Measurements from ENCODE around the gene PLXNC1. TPM values are rescaled to one million over a fixed set of nuclear protein-coding genes. Genes with fewer than 3 reads are reported as not detected.
A peak's percentile ranks its signal among the peaks of the same experiment; 100 is the strongest.

PLXNC1 gene
- total and polyA plus RNA-seq, 2 experiments from 2014 or later, result 2.9 to 4.1 TPM

GRCh38 chr12:94282675-94283074, 134.3 kb downstream of the PLXNC1 start:
- no peaks in the 10 kb centered on the region for H3K36me3 ChIP-seq
- no peak overlapping the region for H3K4me3 ChIP-seq
- no peak for TF ChIP-seq CTCF (IDR thresholded peaks at IDR 0.05; ENCODE audit: low read depth, low read length)
- DNase-seq (ENCODE audit: low read depth in 1 of 2, low spot score in 1 of 2), result peak in 1 of 2 donors; percentile 9
- H3K27me3 ChIP-seq, result no peaks in the 10 kb centered on the region
- no peaks in the 10 kb centered on the region for H3K9me3 ChIP-seq (ENCODE audit: low read depth)
- H3K4me1 ChIP-seq (ENCODE audit: low read depth), result peaks cover 11% of the 10 kb centered on the region
- H3K27ac ChIP-seq, result no peak overlapping the region

- DNase-seq (ENCODE audit: low read depth in 1 of 2, low spot score in 1 of 2), result no peak
- no peak for TF ChIP-seq CTCF (IDR thresholded peaks at IDR 0.05; ENCODE audit: low read depth, low read length)
- H3K36me3 ChIP-seq, result no peaks in the 10 kb centered on the region
These were observed 135.7 kb downstream of the PLXNC1 start for GRCh38 chr12:94284046-94284445.

GRCh38 chr12:94284859-94285258, 136.5 kb downstream of the PLXNC1 start:
- H3K4me3 ChIP-seq, result no peak overlapping the region
- H3K9me3 ChIP-seq (ENCODE audit: low read depth), result no peaks in the 10 kb centered on the region
- H3K36me3 ChIP-seq, result no peaks in the 10 kb centered on the region
- H3K27me3 ChIP-seq, result no peaks in the 10 kb centered on the region
- no peak for TF ChIP-seq CTCF (IDR thresholded peaks at IDR 0.05; ENCODE audit: low read depth, low read length)
- peaks cover 30% of the 10 kb centered on the region for H3K4me1 ChIP-seq (ENCODE audit: low read depth)
- no peak for DNase-seq (ENCODE audit: low read depth in 1 of 2, low spot score in 1 of 2)
- H3K27ac ChIP-seq, result no peak overlapping the region

More at GRCh38 chr12:94284046-94284445, 135.7 kb downstream of the PLXNC1 start:
- H3K4me1 ChIP-seq (ENCODE audit: low read depth), result peaks cover 22% of the 10 kb centered on the region
- H3K9me3 ChIP-seq (ENCODE audit: low read depth), result no peaks in the 10 kb centered on the region
- no peak overlapping the region for H3K4me3 ChIP-seq
- no peak overlapping the region for H3K27ac ChIP-seq
- no peaks in the 10 kb centered on the region for H3K27me3 ChIP-seq

GRCh38 chr12:94285943-94286582, 137.7 kb downstream of the PLXNC1 start:
- Histone ChIP-seq H3K9me3 (ENCODE audit: low read depth) (no peaks in the 10 kb centered on the region), H3K27ac (no peak overlapping the region), H3K27me3 (no peaks in the 10 kb centered on the region), H3K36me3 (no peaks in the 10 kb centered on the region), H3K4me3 (no peak overlapping the region), H3K4me1 (ENCODE audit: low read depth) (peaks cover 41% of the 10 kb centered on the region)
- DNase-seq (ENCODE audit: low read depth in 1 of 2, low spot score in 1 of 2), result no peak
- no peak for TF ChIP-seq CTCF (IDR thresholded peaks at IDR 0.05; ENCODE audit: low read depth, low read length)

- H3K9me3 ChIP-seq (ENCODE audit: low read depth), result no peaks in the 10 kb centered on the region
- no peak for DNase-seq (ENCODE audit: low read depth in 1 of 2, low spot score in 1 of 2)
- no peak for TF ChIP-seq CTCF (IDR thresholded peaks at IDR 0.05; ENCODE audit: low read depth, low read length)
- no peaks in the 10 kb centered on the region for H3K36me3 ChIP-seq
- peaks cover 47% of the 10 kb centered on the region for H3K4me1 ChIP-seq (ENCODE audit: low read depth)
- no peak overlapping the region for H3K4me3 ChIP-seq
- H3K27me3 ChIP-seq, result no peaks in the 10 kb centered on the region
- H3K27ac ChIP-seq, result no peak overlapping the region
These were observed 138.3 kb downstream of the PLXNC1 start for GRCh38 chr12:94286583-94287244.

Data from cardiac muscle cell (in vitro differentiated cells and primary cell).